GM12891 (cell line): Measurements from ENCODE around the gene NKX2-4.

Experiments
- POLR2A ChIP-seq: IDR thresholded peaks from 2 replicates; pipeline ENCODE4 v1.6.1; 2011; ENCODE audit warnings: low read depth, low read length, control low read depth
- POLR2AphosphoS5 ChIP-seq: IDR thresholded peaks from 2 replicates; pipeline ENCODE4 v1.6.1; 2011; ENCODE audit warnings: low read depth, low read length, control low read depth
- POU2F2 ChIP-seq: IDR thresholded peaks from 2 replicates; pipeline ENCODE4 v1.6.1; 2011; ENCODE audit warnings: low read depth, mild to moderate bottlenecking, control low read depth, low read length, moderate library complexity
- SPI1 ChIP-seq: IDR thresholded peaks from 2 replicates; pipeline ENCODE4 v1.6.1; 2011; ENCODE audit warnings: low read depth, low read length, control low read depth
- TAF1 ChIP-seq: IDR thresholded peaks from 2 replicates; pipeline ENCODE4 v1.6.1; 2011; ENCODE audit warnings: low read depth, low read length, control low read depth

- no peak for TF ChIP-seq TAF1
- TF ChIP-seq POLR2A, result no peak
- no peak for TF ChIP-seq POLR2AphosphoS5
- no peak for TF ChIP-seq SPI1
- no peak for TF ChIP-seq POU2F2
Measured at GRCh38 chr20:21424846-21425245, 27.5 kb upstream of the NKX2-4 start.
